Stimulated activated naive CD4-positive, alpha-beta T cell treated with Interleukin-2 at 50 U/mL for 16 hours (primary cell): Measurements from ENCODE around the gene PPM1D.
"Not testable (repeated sequence)": the region's sequence is repeated elsewhere in the genome, so short reads cannot be mapped to it uniquely, and the experiment has no call there.

Experiments
- DNase-seq: peaks from one replicate; lab custom pipeline; 2025; lab: John Stamatoyannopoulos, UW

The PPM1D gene

DNA sequence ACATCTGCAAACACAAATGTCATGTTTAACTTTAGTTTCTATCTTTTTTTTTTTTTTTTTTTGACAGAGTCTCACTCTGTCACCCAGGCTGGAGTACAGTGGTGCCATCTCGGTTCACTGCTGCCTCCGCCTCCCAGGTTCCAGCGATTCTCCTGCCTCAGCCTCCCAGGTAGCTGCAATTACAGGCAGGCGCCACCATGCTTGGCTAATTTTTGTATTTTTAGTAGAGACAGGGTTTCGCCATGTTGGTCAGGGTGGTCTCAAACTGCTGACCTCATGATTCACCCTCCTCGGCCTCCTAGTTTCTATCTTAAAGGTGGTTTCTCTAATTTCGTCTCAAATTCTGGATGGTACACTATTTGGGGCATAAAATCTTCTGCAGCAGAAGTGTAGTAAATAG lies 5.8 kb upstream of the PPM1D start:
- not testable (repeated sequence) for DNase-seq

DNA sequence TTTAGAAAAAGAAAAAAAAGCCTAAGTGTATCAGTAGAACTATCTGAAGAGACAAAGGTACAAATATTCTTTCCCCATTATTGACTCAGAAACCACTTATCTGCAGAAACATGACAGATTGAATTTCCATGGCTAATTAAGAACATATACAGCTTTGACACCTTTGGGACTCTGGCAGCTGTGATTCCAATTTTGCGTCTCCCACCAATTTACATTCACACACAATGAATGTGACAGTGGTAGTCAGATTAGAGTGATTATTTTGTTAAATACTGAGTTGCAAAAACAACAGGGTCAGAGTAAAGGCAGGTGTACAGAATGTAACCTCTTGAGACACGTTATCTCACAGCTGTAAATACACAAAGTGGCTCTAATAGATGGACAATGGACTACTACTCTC lies 5.3 kb upstream of the PPM1D start:
- DNase-seq = no peak

DNA sequence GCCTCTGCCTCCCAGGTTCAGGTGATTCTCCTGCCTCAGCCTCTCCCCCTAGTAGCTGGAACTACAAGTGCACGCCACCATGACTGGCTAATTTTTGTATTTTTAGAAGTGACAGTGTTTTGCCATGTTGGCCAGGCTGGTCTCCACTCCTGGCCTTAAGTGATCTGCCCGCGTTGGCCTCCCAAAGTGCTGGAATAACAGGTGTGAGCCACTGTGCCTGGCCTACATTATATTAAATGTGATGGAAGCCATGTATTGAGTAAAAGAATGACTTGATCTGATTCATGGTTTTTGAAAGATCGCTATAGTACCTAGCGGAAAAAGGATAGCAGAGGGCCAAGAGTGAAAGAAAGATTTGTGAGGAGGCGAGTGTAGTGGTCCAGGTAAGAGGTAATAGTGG lies 2.7 kb upstream of the PPM1D start:
- DNase-seq = no peak

DNA sequence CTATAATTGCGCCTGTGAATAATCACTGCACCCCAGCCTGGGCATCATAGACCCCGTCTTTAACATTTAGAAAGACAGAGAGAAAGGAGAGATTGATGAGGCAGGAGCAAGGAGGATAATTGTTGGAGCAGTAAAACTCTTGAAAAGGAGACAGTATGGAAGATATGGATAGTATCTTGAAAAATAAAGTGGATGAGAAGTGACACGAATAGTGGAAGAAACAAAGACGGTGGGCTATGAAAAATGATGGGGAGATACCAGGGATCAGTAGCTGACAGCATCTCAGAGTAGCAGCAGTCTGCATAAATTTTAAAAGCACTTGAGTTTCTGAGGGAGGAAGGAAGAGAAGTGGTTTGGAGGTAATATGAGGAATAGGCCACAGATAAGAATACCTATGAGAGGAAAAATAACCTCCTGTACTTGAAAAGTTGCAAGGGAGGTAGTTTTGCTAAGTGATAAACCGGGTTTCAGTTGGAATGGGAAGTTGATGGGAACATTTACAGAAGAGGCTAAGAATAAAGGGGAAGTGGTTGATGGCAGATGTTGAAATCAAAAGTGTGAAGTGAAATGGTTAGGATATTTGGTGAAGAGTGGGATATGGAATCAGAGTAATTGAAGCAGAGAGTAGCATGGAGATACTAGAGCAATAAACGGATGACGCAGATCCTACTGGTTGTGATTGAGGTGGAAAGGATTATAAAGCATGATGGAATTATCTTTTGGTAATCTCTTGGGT lies 1.8 kb upstream of the PPM1D start:
- DNase-seq = no peak

DNA sequence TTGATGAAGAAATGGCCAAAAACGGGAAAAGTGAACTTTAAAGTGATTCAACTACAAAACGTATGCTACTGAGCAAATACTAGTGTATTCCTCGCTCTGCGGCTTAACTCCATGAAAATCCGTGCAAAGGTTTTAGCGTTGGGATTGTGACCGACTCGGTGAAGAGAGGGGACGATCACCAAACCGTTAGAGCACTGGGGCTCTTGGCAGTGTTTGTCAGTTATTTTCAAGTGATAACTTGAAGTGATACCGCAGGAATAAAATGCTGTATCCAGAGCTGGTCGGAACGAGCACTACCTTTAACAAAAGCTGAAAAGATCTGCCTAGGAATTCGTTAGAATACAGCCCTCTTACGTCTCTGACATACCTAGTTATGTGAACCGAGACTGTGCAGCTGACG lies 773 bp upstream of the PPM1D start:
- DNase-seq = no peak

DNA sequence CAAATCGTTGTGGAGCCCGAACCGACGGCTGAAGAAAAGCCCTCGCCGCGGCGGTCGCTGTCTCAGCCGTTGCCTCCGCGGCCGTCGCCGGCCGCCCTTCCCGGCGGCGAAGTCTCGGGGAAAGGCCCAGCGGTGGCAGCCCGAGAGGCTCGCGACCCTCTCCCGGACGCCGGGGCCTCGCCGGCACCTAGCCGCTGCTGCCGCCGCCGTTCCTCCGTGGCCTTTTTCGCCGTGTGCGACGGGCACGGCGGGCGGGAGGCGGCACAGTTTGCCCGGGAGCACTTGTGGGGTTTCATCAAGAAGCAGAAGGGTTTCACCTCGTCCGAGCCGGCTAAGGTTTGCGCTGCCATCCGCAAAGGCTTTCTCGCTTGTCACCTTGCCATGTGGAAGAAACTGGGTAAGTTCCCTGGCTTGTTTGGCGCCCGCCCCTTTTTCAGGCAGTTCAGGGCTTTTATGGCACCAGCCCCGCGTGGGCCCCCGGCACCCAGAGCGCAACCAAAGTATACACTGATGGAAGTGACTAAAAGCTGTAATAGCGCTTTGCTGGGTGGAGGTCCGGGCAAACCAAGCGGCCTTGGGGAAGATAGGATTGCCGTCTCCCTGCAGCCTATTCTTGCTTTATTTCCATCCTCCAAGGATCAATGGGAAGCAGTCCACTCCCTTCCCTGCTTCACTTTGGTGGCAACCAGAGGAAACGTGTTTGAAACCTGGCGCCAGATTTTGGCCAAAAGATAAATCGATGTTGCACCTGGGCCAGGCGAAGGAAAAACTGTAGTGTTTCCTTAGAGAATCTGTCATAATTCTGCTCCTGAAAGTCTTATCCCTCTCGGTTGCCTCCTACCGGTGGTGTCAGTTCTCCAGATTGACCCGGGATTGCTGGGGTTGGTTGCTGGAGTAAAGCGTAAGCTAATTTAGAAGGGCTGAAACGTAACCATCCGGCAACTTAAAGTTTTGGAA lies 775 bp downstream of the PPM1D start:
- DNase-seq = peak; percentile 64

DNA sequence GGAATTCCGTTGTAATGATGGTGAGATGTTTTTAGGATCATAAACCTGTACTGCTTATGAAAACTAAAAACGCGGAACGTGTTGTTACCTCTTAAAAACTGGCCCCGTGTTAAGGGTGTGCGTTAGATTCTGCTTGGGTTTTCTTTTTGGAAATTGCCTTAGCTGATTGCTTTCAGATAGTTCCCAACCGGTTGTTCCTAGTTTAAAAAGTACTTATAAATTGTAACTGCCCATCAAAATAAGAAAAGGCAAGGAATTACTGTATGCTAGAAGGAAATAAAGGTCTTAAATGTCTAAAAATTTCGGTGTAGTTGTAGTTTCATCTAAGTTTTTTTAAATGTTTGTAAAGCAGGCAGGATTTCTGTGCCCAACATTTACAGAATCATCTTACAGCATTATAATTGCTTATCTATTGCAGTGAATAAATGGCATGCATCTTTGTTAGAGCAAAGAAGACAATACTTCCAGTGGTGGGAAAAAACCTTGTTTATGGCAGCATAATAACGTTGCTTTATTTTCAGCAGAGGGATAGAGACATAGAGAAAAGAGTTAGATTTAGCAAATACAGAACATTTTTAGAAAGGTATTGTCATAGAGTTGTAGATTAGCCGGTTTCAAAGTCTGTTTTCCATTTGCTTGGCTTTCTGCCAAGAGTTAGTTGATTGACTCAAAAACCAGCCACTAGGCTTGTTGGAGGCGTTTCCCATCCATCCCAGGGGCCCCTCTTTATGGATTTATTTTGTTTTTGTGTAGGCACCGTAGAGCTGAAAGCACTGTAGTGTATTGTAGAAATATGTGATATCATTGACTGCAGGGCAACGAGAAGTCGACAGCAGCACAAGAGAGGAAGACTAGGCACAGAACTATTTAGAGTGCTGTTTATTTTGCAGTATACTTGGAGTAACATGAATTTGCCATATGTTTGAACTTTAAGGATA lies 1.7 kb downstream of the PPM1D start:
- DNase-seq = peak; percentile 3

DNA sequence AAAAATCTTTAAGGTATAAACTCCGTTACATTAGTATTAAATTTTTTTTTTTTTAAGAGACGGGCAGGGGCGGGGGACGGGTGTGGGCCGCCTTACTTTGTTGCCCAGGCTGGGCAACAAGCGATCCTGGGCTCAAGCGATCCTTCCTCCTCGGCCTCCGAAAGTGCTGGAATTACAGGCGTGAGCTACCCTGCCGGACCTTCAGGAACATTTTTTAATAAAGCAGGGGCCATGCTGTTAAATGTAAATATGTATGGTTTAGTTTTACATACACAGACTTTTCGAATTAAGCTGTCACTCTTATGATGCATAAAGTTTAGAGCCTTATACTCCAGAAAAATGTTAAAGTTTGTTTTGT lies 2.4 kb downstream of the PPM1D start:
- DNase-seq = no peak

DNA sequence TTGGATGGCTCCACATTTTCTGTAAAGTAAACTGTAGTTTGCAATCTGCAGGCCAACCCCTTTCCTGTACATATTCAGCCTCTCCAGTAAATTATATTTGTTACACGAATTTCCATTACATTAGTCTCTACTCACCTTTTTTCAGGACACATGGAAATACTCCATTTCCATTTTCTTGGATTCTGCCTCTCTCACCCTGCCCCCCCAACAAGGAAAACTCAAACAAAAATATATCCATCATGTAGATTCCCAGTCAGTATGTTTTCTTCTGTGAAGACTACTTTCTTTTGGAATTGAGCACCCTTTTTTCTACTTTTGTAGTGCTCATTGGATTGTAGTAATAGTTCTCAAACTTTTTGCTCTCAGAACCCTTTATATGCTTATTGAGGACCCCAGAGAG lies 2.9 kb downstream of the PPM1D start:
- no peak for DNase-seq

DNA sequence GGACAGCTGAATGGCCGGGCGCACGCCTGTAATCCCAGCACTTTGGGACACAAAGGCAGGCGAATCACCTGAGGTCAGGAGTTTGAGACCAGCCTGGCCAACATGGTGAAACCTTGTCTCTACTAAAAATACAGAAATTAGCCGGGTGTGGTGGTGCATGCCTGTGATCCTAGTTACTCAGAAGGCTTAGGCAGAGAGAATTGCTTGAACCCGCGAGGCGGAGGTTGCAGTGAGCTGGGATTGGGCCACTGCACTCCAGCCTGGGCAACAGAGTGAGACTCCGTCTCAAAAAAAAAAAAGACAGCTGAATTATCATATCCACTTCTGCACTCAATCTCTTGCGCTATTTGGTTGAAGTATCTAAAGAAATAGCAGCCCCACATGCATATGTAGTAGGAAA lies 3.5 kb downstream of the PPM1D start:
- DNase-seq = not testable (repeated sequence)

DNA sequence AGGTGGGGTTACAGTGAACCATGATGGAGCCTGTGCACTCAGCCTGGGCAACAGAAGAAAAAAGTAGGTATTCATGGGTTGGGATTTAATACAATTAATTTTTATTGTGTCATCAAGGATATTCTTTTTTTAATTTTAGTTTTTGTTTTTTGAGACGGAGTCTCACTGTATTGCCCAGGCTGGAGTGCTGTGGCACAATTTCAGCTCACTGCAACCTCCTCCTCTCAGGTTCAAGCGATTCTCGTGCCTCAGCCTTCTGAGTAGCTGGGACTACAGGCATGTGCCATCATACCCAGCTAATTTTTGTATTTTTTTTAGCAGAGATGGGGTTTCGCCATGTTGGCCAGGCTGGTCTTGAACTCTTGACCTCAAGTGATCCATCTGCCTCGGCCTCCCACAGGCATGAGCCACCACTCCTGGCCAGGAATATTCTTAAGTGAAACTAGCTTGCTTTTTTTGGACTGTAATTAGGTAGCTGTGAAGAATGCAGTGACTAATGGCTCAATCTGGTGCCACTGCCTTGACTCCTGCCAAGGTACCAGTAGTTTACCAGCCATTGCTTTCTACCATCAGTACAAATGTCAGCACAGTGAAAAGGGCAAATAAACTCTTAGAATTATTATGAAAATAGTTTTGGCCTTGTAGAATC lies 4.8 kb downstream of the PPM1D start:
- no peak for DNase-seq

DNA sequence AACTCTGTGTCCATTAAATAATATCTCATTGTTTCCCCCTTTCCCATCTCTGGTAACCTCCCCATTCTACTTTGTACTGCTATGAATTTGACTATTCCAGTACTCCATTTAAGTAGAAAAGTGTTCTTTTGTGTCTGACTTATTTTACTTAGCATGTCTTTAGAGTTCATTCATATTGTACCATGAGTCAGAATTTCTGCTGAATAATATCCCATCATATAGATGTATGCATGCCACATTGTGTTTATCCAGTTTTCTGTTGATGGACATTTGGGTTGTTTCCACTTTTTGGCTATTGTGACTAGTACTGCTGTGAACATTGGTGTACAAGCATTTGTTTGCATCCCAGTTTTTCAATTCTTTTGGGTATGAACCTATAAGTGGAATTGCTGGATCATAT lies 6.0 kb downstream of the PPM1D start:
- DNase-seq = no peak

DNA sequence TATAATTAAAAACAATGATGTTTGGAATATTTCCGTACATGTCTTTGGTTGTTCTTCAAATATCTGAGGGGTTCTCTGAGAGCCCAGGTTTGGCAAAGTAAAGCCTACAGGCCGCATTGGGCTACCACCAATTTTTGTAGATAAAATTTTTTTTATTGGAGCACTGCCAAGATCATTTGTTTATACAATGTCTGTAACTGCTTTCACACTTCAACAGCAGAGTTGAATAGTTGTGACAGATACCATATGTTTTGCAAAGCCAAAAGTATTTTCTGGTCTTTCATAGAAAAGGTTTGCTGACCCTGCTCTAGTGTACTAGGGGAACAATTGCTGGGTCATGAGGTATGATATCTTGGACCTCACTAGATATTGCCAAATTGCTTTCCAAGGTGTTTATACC lies 10.5 kb downstream of the PPM1D start:
- no peak for DNase-seq

DNA sequence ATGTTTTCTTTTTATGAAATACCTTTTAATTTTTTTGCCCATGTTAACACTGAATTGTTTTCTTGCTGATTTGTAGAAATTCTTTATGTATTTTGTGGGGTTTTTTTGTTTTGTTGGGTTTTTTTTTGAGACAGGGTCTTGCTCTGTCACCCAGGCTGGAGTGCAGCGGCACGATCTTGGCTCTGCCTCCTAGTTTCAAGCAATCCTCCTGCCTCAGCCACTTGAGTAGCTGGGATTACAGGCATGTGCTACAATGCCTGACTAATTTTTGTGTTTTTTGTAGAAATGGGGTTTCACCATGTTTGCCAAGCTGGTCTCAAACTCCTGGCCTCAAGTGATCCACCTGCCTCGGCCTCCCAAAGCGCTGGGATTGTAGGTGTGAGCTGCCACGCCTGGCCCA lies 11.3 kb downstream of the PPM1D start:
- not testable (repeated sequence) for DNase-seq

DNA sequence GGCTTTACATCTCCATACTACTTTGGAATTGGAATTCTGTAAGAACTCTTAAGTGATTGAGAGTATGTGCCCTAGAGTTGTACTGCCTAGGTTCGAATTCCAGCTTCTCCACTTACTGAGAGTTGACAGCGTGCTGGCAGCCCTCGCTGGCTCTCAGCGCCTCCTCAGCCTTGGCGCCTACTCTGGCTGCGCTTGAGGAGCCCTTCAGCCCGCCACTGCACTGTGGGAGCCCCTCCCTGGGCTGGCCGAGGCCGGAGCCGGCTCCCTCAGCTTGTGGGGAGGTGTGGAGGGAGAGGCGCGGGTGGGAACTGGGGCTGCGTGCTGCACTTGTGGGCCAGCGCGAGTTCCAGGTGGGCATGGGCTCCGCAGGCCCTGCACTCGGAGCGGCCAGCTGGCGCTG lies 13.3 kb downstream of the PPM1D start:
- no peak for DNase-seq

DNA sequence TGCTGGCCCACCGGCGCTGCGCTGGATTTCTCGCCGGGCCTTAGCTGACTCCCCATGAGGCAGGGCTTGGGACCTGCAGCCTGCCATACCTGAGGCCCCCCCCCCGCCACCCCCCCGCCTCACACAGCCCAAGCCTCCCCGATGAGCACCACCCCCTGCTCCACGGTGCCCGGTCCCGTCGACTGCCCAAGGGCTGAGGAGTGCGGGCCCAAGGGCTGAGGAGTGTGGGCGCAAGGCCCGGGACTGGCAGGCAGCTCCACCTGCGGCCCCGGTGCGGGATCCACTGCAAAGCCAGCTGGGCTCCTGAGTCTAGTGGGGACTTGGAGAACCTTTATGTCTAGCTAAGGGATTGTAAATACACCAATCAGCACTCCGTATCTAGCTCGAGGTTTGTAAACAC lies 13.8 kb downstream of the PPM1D start:
- not testable (repeated sequence) for DNase-seq

DNA sequence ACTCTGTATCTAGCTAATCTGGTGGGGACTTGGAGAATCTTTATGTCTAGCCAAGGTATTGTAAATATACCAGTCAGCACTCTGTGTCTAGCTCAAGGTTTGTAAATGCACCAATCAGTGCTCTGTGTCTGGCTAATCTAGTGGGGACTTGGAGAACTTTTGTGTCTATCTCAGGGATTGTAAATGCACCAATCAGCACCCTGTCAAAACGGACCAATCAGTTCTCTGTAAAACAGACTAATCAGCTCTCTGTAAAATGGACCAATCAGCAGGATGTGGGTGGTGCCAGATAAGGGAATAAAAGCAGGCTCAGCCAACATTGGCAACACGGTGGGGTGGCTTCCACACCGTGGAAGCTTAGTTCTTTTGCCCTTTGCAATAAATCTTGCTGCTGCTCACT lies 14.3 kb downstream of the PPM1D start:
- DNase-seq = not testable (repeated sequence)

DNA sequence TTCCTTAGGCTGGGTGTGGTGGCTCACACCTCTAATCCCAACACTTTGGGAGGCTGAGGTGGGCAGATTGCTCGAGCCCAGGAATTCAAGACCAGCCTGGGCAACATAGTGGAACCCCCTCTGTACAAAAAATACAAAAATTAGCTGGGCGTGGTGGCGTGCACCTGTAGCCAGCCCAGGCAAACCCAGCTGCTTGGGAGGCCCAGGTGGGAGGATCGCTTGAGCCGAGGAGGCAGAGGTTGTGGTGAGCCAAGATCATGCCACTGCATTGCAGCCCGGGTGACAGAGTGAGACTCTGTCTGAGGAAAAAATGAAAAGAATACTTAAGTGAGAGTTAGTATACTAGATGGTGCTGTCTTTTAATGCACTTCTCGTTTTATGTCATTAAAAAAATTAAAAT lies 15.1 kb downstream of the PPM1D start:
- DNase-seq = no peak

DNA sequence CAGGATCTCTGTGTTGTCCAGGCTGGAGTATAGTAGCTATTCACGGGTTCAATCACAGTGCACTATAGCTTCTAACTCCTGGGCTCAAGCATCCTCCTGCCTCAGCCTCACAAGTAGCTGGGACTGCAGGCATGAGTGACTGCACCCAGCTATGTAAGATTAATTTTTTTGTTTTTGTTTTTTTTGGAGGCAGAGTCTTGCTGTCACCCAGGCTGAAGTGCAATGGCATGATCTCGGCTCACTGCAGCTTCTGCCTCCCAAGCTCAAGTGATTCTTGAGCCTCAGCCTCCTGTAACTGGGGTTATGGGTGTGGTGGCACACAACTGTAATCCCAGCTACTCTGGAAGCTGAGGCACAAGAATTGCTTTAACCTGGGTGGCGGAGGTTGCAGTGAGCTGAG lies 15.8 kb downstream of the PPM1D start:
- DNase-seq = no peak

DNA sequence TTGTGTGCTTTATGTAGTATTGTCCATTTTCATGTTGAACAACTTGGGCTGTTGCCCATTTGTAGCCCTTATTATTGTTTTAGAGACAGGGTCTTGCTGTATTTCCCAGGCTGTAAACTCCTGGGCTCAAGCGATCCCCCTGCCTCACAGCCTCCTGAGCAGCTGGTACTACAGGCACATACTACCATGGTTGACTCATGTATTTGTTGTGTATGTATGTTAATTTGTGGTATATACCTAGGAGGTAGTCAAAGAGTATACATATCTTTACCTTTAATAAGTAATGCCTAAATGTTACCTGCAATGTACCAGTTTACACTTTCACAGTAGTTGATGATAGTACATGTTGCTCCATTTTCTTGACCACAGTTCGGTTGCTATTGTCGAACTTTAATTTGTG lies 18.1 kb downstream of the PPM1D start:
- DNase-seq = no peak

DNA sequence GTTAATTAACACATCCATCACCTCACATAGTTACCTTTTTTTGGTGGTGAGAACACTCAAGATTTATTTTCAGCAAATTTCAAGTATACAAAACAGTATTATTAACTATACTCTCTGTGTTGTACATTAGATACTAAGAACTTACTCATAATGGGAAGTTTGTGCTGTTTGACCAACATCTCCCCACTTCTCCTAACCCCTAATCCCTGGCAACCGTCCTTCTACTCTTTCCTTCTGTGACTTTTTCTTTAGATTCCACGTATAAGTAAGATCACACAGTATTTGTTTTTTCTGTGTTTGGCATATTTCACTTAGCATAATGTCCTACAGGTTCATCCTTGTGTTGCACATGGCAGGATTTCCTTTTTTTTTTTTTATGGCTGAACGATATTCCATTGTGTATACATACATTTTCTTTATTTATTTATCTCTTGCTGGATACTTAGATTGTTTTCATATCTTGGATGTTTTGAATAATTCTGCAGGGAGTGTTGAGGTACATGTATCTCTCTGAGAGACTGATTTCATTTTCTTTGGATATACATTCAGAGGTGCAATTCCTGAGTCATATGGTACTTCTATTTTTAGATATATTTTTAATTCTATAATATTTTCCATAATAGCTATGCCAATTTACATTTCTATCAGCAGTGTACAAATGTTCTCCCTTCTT lies 19.0 kb downstream of the PPM1D start:
- no peak for DNase-seq
